Measurements from ENCODE around the gene SPATA7. TPM values are rescaled to one million over a fixed set of nuclear protein-coding genes. Genes with fewer than 3 reads are reported as not detected.

Gene SPATA7
- total and polyA plus RNA-seq, 10 of the 15 experiments (the other 5 are each of a cell fraction or from before 2014, with no cell fraction given) = 0.39 to 3.0 (median 2.2) TPM

DNA sequence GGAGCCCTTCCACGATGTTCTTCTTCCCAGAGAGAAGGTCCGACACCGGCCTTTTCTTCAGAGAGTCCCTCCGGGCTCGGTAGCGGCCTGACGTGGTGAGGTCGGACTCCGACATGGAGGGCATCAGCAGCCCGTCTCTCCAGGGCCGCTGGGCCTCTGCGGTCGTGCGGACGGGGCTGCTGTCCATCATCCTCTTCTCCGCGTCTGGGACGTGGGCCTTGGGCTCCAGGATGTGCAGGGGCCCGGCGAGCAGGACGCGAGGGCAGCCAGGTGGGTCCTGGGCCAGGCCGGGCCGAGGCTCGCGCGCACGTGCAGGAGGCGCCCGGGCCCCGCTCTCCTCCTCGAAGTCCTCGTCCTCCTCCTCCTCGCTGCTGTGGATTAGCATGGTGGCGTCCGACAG is 93.5 kb downstream of the SPATA7 start:
- Histone ChIP-seq H4K20me1 (ENCODE audit: control insufficient read depth, insufficient read depth) (no peaks in the 10 kb centered on the region), H3K4me2 (ENCODE audit: control insufficient read depth, insufficient read depth) (no peak overlapping the region), H3K27me3 (replicated peaks in 1 of 2; ENCODE audit: control insufficient read depth in 2 of 2, insufficient read depth in 2 of 2, low read length in 1 of 2) (peaks cover 0 to 4% of the 10 kb centered on the region in 2 experiments; a peak in 2 of 4 replicates), H3K4me3 (no peak overlapping the region), H3K9ac (ENCODE audit: control insufficient read depth, insufficient read depth, low read length) (no peak overlapping the region), H3K4me1 (ENCODE audit: control insufficient read depth, insufficient read depth, low read length) (no peaks in the 10 kb centered on the region), H3K79me2 (ENCODE audit: control insufficient read depth, insufficient read depth, low read length) (no peaks in the 10 kb centered on the region), H3K36me3 (ENCODE audit: control insufficient read depth in 2 of 2, insufficient read depth in 2 of 2, low read length in 1 of 2) (no peaks in the 10 kb centered on the region), H3K27ac (ENCODE audit: control insufficient read depth, insufficient read depth) (no peak overlapping the region), H3K9me3 (replicated peaks; ENCODE audit: control insufficient read depth, insufficient read depth, low read length) (no peaks in the 10 kb centered on the region), H2AFZ (ENCODE audit: control insufficient read depth, low read depth, low read length) (no peak overlapping the region)
- SMC1A ChIA-PET (ENCODE audit: uncharacterized antibody, unreplicated experiment) = no interaction called here
- CTCF ChIA-PET = no interaction called here
- DNase-seq (ENCODE audit: low read depth, low spot score) = no peak
- FAIRE-seq = no peak
- ATAC-seq = no peak
- RAD21 ChIA-PET (ENCODE audit: unreplicated experiment) = no interaction called here
- intact Hi-C loops (cut with micrococcal nuclease; ENCODE audit: unreplicated experiment) (no loop called here), in situ Hi-C loops (cut with MboI) (no loop called here)
- BruUV-seq (replicated peaks) = no TSS peak
- WGBS (ENCODE audit: insufficient coverage, insufficient replicate concordance, low lambda C conversion rate, missing lambda C conversion rate) = 84% methylated on average over 23 of the region's 36 CpGs
- POLR2A ChIA-PET = no interaction called here
- TF ChIP-seq, protein P1, sequence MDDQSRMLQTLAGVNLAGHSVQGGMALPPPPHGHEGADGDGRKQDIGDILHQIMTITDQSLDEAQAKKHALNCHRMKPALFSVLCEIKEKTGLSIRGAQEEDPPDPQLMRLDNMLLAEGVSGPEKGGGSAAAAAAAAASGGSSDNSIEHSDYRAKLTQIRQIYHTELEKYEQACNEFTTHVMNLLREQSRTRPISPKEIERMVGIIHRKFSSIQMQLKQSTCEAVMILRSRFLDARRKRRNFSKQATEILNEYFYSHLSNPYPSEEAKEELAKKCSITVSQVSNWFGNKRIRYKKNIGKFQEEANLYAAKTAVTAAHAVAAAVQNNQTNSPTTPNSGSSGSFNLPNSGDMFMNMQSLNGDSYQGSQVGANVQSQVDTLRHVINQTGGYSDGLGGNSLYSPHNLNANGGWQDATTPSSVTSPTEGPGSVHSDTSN (IDR thresholded peaks at IDR 0.05; ENCODE audit: insufficient replicate concordance, low read depth, low read length) = no peak
- TF ChIP-seq ZZZ3 (IDR thresholded peaks at IDR 0.05; ENCODE audit: control insufficient read depth, insufficient read length, low read depth) (no peak), MXI1 (IDR thresholded peaks at IDR 0.05; ENCODE audit: low read depth, low read length) (no peak), PML (IDR thresholded peaks at IDR 0.05; ENCODE audit: low read length) (no peak), CREB1 (IDR thresholded peaks at IDR 0.05; ENCODE audit: low read depth) (no peak), ZNF274 (IDR thresholded peaks at IDR 0.05; ENCODE audit: insufficient read depth, insufficient read length) (no peak), BACH1 (IDR thresholded peaks at IDR 0.05; ENCODE audit: borderline replicate concordance) (no peak), HDAC2 (IDR thresholded peaks at IDR 0.05) (no peak), TAF1 (IDR thresholded peaks at IDR 0.05; ENCODE audit: borderline replicate concordance, low read depth, low read length) (no peak), STAT1 (conservative IDR thresholded peaks at IDR 0.05) (no peak), ZNF622 (IDR thresholded peaks at IDR 0.05) (no peak), CHD4 (IDR thresholded peaks at IDR 0.05) (no peak), ZBED1 (IDR thresholded peaks at IDR 0.05; ENCODE audit: borderline replicate concordance) (no peak)
- TF ChIP-seq, protein P2, sequence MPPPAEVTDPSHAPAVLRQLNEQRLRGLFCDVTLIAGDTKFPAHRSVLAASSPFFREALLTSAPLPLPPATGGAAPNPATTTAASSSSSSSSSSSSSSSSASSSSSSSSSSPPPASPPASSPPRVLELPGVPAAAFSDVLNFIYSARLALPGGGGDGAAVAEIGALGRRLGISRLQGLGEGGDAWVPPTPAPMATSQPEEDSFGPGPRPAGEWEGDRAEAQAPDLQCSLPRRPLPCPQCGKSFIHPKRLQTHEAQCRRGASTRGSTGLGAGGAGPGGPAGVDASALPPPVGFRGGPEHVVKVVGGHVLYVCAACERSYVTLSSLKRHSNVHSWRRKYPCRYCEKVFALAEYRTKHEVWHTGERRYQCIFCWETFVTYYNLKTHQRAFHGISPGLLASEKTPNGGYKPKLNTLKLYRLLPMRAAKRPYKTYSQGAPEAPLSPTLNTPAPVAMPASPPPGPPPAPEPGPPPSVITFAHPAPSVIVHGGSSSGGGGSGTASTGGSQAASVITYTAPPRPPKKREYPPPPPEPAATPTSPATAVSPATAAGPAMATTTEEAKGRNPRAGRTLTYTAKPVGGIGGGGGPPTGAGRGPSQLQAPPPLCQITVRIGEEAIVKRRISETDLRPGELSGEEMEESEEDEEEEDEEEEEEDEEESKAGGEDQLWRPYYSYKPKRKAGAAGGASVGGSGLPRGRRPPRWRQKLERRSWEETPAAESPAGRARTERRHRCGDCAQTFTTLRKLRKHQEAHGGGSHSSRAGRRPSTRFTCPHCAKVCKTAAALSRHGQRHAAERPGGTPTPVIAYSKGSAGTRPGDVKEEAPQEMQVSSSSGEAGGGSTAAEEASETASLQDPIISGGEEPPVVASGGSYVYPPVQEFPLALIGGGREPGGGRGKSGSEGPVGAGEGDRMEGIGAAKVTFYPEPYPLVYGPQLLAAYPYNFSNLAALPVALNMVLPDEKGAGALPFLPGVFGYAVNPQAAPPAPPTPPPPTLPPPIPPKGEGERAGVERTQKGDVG (CRISPR knock-in tag; IDR thresholded peaks at IDR 0.05) = no peak
- TF ChIP-seq, protein P3, sequence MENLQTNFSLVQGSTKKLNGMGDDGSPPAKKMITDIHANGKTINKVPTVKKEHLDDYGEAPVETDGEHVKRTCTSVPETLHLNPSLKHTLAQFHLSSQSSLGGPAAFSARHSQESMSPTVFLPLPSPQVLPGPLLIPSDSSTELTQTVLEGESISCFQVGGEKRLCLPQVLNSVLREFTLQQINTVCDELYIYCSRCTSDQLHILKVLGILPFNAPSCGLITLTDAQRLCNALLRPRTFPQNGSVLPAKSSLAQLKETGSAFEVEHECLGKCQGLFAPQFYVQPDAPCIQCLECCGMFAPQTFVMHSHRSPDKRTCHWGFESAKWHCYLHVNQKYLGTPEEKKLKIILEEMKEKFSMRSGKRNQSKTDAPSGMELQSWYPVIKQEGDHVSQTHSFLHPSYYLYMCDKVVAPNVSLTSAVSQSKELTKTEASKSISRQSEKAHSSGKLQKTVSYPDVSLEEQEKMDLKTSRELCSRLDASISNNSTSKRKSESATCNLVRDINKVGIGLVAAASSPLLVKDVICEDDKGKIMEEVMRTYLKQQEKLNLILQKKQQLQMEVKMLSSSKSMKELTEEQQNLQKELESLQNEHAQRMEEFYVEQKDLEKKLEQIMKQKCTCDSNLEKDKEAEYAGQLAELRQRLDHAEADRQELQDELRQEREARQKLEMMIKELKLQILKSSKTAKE (IDR thresholded peaks at IDR 0.05; ENCODE audit: low read depth, poor library complexity, severe bottlenecking) = no peak
- TF ChIP-seq, protein P4, sequence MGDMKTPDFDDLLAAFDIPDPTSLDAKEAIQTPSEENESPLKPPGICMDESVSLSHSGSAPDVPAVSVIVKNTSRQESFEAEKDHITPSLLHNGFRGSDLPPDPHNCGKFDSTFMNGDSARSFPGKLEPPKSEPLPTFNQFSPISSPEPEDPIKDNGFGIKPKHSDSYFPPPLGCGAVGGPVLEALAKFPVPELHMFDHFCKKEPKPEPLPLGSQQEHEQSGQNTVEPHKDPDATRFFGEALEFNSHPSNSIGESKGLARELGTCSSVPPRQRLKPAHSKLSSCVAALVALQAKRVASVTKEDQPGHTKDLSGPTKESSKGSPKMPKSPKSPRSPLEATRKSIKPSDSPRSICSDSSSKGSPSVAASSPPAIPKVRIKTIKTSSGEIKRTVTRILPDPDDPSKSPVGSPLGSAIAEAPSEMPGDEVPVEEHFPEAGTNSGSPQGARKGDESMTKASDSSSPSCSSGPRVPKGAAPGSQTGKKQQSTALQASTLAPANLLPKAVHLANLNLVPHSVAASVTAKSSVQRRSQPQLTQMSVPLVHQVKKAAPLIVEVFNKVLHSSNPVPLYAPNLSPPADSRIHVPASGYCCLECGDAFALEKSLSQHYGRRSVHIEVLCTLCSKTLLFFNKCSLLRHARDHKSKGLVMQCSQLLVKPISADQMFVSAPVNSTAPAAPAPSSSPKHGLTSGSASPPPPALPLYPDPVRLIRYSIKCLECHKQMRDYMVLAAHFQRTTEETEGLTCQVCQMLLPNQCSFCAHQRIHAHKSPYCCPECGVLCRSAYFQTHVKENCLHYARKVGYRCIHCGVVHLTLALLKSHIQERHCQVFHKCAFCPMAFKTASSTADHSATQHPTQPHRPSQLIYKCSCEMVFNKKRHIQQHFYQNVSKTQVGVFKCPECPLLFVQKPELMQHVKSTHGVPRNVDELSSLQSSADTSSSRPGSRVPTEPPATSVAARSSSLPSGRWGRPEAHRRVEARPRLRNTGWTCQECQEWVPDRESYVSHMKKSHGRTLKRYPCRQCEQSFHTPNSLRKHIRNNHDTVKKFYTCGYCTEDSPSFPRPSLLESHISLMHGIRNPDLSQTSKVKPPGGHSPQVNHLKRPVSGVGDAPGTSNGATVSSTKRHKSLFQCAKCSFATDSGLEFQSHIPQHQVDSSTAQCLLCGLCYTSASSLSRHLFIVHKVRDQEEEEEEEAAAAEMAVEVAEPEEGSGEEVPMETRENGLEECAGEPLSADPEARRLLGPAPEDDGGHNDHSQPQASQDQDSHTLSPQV (IDR thresholded peaks at IDR 0.05) = no peak

All from GM12878 (cell line).